DMS 273 (cell line): ENCODE measurements around the gene NXN.
"Not testable (repeated sequence)": the region's sequence is repeated elsewhere in the genome, so short reads cannot be mapped to it uniquely, and the experiment has no call there.

ENCODE experiments used
- DNase-seq: peaks from one replicate; lab custom pipeline; 2025; ENCODE audit not compliant: unreplicated experiment; lab: John Stamatoyannopoulos, UW

Gene NXN

DNA sequence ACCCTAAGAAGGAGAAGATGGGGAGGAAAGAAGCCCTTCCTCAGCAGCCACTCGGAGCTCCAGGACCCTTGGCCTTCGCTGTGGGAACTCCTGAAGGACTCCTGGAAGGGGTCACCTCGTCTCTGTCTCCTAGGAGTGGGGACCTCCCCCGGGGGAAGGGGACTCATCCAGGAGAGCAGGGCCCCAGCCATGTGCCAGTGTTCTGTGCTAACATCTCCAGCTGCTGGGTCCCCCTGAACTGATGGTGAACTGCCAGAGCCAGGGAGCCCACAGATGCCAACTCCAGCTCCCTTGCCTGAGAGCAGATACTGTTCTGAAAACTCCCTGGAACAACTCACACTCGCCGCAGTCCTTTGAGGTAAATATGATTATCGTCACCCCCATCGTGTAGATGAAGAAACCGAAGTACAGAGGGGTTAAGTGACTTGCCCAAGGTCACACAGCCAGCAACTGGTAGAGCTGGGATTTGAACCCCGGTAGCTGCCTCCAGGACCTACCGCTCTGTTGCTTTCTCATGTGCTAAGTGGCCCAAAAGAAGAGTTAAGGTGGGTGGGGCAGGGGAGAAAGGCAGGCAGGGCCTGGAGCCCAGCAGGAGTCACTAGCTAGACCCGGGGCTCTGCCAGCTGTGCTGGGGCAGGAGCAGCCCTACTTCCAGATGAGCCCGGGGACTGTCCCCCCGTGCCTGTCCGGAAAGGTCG, 27.9 kb upstream of the NXN start:
- peak; percentile 30 for DNase-seq

DNA sequence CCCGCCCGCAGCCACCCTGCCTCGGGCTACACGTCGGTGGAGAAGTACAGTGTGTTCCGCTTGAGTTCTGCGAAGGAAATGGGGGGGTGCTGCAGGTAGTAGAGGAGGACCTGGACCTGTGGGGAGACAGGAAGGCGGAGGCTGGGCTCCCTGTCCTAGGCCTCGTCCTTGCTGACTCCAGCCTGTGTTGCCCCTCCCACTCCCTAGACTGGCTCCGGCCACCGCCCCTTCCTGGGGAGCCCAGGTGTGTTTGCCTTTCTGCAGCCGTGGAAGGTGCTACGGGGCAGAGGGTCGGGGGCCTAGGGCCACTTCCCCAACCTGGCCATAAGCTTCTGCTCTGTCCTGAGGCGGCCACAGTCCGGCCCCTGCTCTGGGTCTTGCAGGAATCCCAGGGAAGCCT, 26.5 kb upstream of the NXN start:
- no peak for DNase-seq

DNA sequence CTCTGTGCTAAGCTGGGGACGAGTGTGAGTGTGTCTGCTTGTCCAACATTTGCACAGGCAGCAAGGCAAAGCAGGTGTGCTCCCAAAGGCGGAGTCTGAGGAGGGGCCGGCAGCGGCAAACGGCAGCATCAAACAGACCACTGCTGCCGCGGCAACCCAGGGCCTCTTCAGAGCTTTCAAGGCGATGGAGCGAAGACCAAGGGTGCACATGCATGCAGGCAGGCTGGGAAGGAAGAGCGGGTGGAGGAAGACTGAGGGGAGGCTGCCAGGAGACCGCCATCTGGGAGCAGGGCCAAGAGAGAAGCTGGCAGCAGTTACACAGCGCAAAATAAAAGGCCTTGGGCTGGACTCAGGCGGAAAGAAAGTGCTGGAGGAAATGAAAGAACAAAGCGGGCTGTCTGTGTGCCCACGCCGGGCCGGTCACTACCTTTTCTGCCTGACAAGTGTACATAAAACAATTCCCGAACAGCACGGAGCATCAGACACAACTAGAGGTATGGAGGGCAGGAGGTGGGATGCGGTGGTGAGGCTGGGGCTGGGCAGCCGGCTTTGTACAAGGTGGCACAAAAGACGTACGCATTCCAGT, 25.9 kb upstream of the NXN start:
- peak; percentile 79 for DNase-seq

DNA sequence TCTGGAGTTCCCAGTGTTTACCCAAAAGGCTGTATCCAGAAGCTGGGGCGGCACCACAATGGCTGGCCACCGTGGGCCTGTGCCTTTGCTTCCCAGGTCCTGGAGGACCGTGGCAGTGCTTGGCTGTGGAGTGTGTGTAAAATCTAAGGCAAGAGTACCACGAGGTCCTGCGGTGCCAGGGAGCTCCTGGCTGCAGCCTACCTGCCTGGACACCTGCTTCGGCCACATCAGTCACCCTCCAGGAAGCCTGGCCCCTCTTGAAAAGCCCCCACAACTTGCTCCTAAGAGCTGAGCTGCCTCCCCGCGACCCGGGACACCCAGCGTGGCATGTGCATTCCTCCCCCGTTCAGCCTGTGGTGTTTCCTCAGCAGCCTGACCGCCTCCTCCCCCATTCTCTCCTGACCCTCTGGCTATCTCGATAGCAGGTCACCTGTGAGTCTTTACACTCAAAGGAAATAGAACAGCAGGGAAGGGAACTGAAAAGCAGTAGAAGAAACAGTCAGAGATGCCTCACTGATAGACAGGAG, 25.3 kb upstream of the NXN start:
- no peak for DNase-seq

DNA sequence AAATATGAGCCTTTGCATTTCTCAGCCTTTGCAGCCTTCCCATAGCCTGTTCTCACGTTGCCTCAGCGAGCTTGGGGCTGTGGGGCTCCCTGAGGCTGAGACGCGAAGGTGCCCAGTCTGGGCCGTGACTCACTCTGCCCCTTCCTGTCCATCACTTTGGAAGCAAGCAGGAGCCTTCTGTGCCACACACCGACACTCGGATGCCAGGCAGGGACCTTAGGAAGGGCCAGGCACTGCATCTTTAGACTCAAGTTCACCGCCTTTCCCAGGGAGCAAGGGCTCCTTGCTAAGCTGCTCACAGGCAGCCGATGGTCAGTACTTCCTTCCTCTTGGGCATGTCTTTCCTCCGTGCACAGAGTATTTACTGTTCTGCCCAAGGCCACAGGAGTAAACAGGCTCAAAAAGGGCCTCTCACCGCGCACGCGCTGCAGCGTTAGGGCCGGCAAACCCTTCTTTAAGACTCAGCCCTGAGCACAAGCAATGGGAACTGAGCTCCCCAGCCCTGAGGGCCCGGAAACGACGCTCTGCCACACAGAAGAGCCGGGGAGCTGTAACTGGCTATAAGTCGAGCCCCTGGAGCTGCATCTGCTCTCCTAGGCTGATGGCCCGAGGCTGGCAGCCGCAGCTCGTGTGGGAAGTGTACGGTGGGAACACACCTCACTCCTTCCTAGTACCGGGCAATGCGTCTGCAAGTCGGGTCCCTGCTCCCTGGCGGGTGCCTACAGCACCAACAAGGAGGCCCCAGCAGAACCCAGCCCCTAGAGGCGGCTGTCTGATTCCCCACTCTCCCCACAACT, 24.6 kb upstream of the NXN start:
- DNase-seq, result no peak

DNA sequence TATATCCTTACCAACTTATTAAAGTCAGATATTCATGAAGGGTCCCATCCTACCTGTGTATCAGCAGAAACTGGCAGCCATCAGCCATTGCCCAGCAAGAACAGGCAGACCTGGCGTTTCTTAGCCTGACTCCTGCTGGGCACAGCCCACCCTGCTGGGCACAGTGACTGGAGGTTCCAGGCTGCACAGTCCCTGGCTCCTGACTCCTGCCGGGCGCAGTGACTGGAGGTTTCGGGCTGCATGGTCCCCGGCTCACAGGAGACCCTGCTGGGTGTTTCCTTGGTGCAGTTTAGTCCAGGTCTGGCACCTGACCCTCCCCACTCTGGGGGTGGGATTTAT, 24.0 kb upstream of the NXN start:
- no peak for DNase-seq

DNA sequence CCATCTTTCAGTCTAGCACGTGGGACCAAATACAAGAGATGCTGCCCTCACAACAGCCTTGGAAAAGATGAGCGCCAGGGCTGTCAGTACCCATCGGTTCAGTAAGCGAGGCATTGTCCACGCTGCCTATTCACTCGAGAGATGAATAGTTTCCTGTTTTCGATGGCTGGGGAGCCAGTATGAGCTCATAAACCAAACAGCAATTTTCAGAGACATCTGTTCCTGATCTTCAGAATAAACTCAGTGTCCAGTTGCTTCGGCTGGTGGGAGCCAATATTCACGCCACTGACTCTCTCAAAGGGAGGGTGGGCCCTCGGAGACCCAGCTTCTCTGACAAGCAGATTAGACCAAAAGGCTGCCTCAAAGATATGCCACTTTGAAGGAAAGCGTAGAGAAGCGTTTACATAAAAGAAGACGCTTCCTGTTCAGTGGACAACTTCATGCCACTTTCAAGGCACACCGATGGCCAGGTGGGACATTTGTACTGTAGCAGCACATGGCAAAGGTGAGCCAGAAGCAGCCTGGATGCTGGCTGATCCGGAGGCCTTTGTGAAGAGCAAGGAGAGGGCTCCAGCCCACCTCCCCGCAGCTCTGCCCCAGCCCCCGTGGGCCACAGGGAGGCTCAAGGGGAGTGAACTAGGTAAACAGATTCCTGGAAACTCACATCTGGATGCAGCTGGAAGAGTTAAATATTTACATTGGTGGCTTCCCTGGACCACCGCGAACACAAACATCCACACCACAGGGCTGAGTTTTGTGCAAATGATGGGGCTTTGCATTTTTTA, 23.4 kb upstream of the NXN start:
- no peak for DNase-seq

DNA sequence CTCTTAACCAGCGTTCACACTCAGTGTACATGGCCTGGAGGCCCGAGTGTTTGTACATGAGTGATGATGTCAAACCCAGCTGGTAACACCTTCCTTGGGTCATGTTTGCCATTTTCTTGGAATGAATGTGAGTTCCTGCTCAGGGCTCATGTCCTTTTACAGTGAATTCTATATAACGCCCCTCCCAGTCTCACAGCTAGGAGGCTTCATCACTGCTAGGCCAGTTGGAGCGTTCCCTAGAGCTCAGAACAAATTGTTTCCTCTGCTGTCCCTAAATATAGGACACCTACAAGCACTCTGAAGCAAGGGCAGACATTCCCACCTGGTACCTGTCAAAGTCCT, 22.8 kb upstream of the NXN start:
- no peak for DNase-seq

DNA sequence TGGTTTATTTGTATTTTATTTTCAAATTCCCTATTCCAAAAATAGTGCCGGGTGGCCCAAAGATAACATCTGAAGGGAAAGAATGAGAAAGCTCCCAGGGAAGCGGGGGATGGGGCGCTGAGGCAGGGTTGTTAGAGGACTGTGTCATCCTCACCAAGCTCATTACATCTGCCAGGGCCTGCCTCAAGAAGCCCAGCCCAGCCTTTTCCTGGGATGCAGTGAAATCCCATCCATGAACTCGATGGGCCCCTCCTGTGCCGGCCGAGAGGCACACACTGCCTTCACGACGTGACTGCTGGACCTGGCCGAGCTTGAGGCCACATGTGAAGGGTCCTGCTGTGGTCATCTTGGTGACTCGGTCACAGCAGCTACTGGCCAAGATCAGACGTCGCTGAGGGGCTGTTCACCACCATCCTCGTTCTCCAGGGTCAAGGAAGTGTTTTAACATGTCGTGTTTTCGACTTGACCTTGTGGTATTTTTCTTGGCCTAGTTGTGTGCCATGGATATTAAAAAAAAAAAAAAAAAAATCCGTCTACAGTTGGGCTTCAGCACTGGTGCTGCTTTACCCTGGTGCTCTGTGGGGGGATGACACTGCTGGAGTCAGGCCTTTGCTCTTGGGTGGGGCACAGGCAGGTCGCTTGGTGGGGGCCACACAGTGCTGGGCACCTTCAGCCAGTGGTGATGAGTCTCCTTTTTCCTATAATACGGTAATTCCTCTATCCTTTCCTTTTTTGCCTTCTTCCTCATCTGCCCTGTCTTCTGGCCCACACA, 22.2 kb upstream of the NXN start:
- peak; percentile 31 for DNase-seq

DNA sequence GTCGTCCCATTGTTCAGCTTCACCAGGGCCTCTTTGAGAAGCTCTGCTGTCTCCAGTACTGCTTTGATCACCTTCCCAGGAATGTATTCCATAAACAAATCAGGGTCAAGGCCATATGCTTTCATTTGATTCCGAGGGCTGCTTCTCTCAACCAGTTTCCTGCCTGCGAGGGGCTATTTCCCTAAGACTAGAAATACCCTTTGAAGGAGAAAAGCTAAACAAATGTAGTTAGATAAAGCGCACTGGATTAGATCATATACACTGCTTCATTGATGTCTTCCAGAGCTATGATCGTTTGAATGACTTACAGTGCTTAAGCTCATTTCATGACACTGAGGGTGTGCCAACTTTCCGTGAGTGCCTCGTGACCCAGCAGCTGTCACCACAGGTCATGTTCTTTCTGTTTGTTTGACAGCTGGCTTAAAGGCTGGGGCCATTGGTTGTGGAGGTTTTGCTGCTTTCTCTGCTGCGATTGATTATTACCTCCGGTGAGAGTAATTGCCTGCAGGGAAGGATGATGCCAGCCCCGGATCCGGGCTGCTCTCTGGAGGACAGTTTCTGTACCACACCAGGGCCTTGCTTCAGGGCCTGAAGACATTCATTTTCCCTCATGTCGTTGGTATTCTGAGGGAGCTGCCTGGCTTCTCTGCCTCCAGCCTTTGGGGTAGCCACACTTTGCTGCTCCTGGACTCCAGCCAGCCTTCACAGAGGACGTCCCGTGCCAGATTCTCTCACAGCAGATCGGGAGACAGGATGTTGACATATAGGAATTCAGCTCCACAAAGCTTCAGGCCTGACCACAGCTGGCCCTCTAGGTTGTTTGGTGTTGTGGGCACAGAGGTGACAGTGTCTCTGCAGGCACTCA, 21.3 kb upstream of the NXN start:
- DNase-seq, result peak; percentile 77

DNA sequence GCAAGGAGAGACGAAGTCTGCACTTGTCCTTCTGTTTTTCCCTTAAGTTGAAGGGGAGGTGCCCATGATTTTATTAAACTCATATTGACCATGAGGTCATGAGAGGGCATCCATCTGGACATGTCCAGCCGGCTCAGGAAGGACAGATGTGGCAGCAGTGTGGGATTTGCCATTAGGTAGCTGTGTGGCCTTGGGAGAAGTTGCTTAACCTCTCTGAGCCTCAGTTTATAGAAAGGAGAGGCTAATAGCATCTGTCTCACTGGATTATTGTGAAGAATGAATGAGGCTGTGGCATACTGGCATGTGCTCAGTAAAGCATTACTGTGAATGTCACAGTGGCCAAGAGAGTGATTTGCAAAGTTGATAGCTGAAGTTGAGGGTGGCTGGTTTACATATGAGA, 18.5 kb upstream of the NXN start:
- DNase-seq, result no peak

DNA sequence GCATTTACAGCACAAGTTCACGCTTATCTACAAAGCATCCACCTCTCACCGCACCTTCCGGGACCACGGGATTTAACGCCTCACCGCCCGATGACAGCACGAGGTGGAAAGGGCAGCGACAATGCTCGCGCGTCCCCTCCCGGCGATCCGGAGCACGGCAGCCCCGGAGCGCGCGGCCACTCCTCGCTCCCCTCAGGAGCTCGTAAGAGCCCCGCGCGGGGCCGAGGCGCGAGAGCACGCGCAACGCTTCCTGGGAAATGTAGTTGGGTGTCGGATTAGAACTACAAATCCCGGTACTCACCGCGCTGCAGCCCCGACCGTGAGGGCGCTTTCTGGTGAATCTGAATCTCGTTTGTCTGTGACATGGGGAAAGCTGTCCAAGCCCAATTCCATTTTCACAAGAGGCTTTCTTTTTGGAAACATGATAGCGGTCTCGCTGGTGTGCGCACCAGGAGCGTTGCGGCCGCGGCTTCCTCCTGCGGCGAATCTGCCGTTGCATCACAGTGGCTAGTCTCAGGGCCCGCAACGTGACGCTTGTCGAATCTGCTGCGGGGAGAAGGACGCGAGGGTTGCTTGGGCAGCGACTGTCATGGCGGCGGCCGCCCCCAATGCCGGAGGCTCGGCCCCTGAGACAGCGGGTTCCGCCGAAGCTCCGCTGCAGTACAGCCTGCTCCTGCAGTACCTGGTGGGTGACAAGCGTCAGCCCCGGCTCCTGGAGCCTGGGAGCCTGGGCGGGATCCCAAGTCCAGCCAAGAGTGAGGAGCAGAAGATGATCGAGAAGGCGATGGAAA, 17.2 kb upstream of the NXN start, which contains the start of gene TIMM22:
Gene TIMM22, plus strand, starts transcription at position 576 of the 791 bp plus-strand sequence. Its CDS starts 14 bp downstream, at position 590.
- peak; percentile 98 for DNase-seq

DNA sequence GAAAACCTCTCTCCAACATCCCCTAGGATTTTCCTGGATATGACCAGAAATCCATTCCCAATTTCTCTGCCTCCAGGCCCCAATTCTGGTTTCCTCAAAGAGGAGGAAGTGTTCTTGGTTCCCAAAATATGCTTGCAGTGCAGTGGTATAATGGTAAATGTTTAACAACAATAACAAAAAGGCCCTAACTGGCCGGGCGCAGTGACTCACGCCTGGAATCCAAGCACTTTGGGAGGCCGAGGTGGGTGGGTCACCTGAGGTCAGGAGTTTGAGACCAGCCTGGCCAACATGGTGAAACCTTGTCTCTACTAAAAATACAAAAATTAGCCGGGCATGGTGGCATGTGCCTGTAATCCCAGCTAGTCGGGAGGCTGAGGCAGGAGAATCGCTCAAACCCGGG, 15.7 kb upstream of the NXN start:
- DNase-seq, result not testable (repeated sequence)

DNA sequence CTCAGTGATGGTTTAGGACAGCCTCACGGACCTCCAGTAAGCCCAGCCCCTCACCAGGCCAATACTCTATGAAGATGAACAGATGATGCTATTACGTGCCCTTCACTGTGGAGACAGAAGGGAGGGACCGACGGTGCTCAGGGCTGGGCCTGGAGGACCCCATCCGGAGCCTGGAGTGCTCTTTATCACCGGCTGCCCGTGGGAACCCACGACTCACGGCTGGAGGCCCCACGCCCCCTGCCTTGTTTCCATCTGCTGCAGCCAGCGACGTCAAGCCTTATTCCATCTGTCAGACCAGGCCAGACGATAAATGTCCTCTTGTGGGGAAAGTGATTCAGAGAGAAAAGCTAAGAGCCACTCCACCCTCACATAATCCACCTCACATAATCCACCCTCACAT, 13.4 kb upstream of the NXN start:
- DNase-seq, result peak; percentile 64

DNA sequence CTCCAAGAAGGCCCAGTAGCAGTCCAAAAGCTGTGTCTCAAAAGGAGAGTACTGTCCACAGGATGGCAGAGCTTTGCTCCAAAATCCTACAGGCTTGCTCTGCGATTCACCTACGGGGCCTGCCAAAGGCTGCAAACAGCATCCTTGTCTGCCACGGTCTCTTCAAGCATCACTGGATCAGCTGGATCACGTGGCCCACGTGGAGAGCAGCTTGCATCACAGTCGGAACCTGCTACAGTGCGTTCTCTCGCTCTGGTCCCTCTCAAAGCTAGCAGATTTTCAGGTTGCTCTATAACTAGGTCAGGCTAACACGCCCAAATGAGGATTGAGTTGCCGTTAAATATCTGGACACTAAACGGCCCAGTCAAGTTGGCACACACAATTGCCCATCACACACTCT, 9.0 kb upstream of the NXN start:
- DNase-seq, result no peak

DNA sequence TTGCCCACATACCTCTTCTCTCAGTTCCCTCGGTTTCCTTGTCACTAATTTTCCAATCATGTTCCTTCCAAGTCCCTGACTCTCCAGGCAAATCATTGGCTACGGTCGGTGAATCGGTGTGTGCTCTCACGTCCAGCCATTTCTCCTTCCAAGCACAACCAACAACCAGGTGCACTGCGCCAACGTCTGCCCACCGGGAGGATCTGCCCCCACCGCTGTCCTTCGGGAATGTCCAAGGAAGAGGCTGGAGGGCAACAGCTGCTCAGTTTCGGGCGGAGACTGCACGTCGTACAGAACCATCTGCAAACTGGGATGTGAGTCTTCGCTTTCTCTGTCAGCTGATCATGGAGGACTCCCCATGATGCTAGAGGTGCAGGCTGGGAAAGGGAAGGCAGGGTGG, 8.4 kb upstream of the NXN start:
- no peak for DNase-seq

DNA sequence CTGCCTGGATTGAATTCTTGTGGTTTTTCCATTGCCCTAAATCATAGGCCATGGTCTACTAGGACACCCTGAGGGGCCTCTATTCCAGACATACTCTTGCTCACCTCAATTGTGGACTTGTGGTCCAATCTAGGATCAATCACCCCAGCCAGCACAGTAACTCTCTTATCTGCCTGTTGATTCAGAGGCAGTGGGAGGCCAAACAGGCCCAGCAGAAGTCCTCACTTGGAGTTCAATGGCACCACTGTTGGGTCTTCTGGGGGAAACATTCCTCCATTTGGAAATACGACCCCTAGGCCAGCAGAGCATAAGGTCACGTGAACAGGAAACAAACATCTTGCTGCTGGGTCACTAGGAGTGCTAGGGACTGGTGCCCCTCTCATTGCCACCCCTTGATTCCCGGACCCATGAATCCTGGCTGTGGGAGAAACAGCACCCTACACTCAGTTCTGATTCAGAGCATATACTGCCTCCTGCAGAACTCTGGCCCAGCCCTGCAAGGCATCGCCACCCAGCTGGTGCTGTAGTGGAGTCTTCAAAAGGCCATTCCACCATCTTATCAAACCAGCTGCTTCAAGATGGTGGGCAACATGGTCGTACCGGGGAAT, 6.8 kb upstream of the NXN start:
- no peak for DNase-seq

DNA sequence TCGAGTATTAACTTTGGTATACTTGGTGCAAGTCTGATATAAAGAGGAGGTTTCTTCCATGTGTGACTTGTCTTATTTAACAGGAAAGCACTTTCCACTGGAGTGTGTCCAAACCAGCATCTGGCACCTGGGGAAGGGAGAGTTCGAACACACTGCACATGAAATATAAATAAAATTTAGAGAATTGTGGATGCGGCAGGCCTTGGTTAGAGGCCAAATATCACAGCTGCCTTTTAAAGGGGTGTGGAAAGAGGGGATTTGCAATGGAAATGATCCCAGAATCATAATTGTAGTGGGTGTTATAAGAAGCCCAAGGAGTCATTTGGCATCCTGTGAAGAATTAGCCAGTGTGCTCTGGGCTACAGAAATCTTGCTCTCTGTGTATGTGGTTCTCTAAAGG, 4.3 kb upstream of the NXN start:
- DNase-seq, result peak; percentile 64

DNA sequence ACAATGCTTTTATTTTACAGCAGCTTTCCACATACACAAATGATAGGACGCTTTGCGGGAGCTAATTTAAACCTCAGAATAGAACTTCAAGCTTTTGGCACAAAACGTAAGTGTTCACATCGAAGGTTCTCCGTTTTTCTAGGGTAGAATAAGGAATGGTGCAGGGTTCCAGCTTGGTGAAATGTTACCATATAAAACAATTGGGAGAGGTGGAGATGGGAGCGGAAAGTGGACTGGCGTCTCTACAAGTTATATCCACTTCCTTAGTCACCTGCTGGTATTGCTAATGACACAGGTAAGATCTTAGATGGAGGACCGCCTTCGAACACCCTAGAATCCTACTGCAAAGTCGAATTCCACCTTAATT, 1.7 kb upstream of the NXN start:
- DNase-seq, result no peak
